Mucosa of descending colon (tissue), 3 donors: Measurements from ENCODE around the gene EMC10. TPM values are rescaled to one million over a fixed set of nuclear protein-coding genes. Genes with fewer than 3 reads are reported as not detected.
A peak's percentile ranks its signal among the peaks of the same experiment; 100 is the strongest.

Experiments used
- ATAC-seq: fragments of 200-7000 bp; cut with Tn5 transposase; one replicate; pipeline ENCODE4 v1.9.1; 2020; ENCODE audit warnings: mild to moderate bottlenecking, moderate library complexity
- DNase-seq, 3 donors: peaks; one replicate each; pipeline ENCODE4 v3.0.0-alpha.2; 2020
- H3K36me3 ChIP-seq: fragments of 200-600 bp; one replicate; pipeline ENCODE4 v1.8.0; 2021; ENCODE audit warnings: low read depth, mild to moderate bottlenecking
- H3K4me1 ChIP-seq: fragments of 200-600 bp; one replicate; pipeline ENCODE4 v1.8.0; 2021; ENCODE audit warnings: low read depth, mild to moderate bottlenecking
- H3K4me3 ChIP-seq: fragments of 200-600 bp; one replicate; pipeline ENCODE4 v1.8.0; 2021; ENCODE audit warnings: mild to moderate bottlenecking
- H3K9me3 ChIP-seq: fragments of 200-600 bp; one replicate; pipeline ENCODE4 v1.8.0; 2021; ENCODE audit warnings: mild to moderate bottlenecking
- CTCF ChIP-seq: fragments of 200-600 bp; IDR thresholded peaks from one replicate; pipeline ENCODE4 v1.8.0; 2022; ENCODE audit warnings: antibody characterized with exemption, mild to moderate bottlenecking
- intact Hi-C, 2 donors: fragments of 100-400 bp; cut with DNase I in 1 of 2; cut with micrococcal nuclease in 1 of 2; formaldehyde crosslinking; loops; one replicate each; pipeline versions ENCODE4 v1.11.0 to v1.11.1; 2022; cut with DNase I, micrococcal nuclease
- total RNA-seq, 3 donors: library from RNA; stranded (reverse); fragmentation: NEBNext Ultra II Directional in 2 of 3; extraction: Animal tissue kit (Norgen Biotek cat#: 25700) in 2 of 3; gene quantifications; one replicate each; pipeline versions ENCODE4 v1.2.1 to v1.2.4, GENCODE V29; 2021 to 2023
- donor health status: DM: no; HTN: no; CAD: no; lungs with moderate emphysema.
- donor health status: DM: no; HTN: no; CAD: no.
- donor health status: DM: no; HTN: yes; CAD: no.

Gene EMC10
- total RNA-seq, 3 donors from 2014 or later: 79.6 to 121 (median 108) TPM

GRCh38 chr19:50509366-50509765, 33.1 kb downstream of the EMC10 start:
- DNase-seq (peak in 1 of 3 donors; percentile 46), ATAC-seq (no peak)
- Histone ChIP-seq H3K4me1 (peaks cover 5% of the 10 kb centered on the region), H3K9me3 (no peaks in the 10 kb centered on the region), H3K4me3 (no peak overlapping the region), H3K36me3 (peaks cover 3% of the 10 kb centered on the region)
- no peak for TF ChIP-seq CTCF
- intact Hi-C loops: no loop called here

- no peak for TF ChIP-seq CTCF
- DNase-seq (peak; percentile 27 to 66 (median 56)), ATAC-seq (no peak)
- H3K36me3 ChIP-seq: peaks cover 3% of the 10 kb centered on the region
- intact Hi-C loops: no loop called here
- H3K9me3 ChIP-seq: no peaks in the 10 kb centered on the region
- H3K4me1 ChIP-seq: peaks cover 5% of the 10 kb centered on the region
- H3K4me3 ChIP-seq: peak overlapping the region; percentile 36
Observed at GRCh38 chr19:50510121-50510670, 33.9 kb downstream of the EMC10 start.

GRCh38 chr19:50510700-50511068, 34.4 kb downstream of the EMC10 start:
- no peak for ATAC-seq
- intact Hi-C loops: no loop called here
- Histone ChIP-seq H3K4me1 (peaks cover 5% of the 10 kb centered on the region), H3K9me3 (no peaks in the 10 kb centered on the region), H3K4me3 (peak overlapping the region; percentile 36), H3K36me3 (peaks cover 3% of the 10 kb centered on the region)
- no peak for DNase-seq
- no peak for TF ChIP-seq CTCF

GRCh38 chr19:50511069-50511822, 34.9 kb downstream of the EMC10 start, which contains the start of gene JOSD2:
Gene JOSD2 (minus strand): TSS chr19:50511191. CDS start chr19:50510431, 760 bp downstream.
- Histone ChIP-seq H3K36me3 (peaks cover 3% of the 10 kb centered on the region), H3K4me1 (peaks cover 5% of the 10 kb centered on the region), H3K4me3 (peak within 1 kb of the TSS; percentile 36), H3K9me3 (no peaks in the 10 kb centered on the region)
- DNase-seq (peak; percentile 98 to 99 (median 99)), ATAC-seq (peak; percentile 95)
- no peak for TF ChIP-seq CTCF
- intact Hi-C loops: no loop called here

GRCh38 chr19:50512112-50512998, 36.0 kb downstream of the EMC10 start:
- intact Hi-C loops: no loop called here

More at GRCh38 chr19:50512112-50512998, 36.0 kb downstream of the EMC10 start:
- Histone ChIP-seq H3K9me3 (no peaks in the 10 kb centered on the region), H3K4me3 (no peak overlapping the region), H3K36me3 (peaks cover 3% of the 10 kb centered on the region), H3K4me1 (peaks cover 5% of the 10 kb centered on the region)
- no peak for ATAC-seq
- no peak for TF ChIP-seq CTCF
- DNase-seq: peak; percentile 34 to 64 (median 54)
